IMR-90 (cell line): ENCODE data around the gene KLK8.

ENCODE experiments used
- CEBPB ChIP-seq: IDR thresholded peaks from 2 replicates; pipeline ENCODE4 v1.6.1; 2012; ENCODE audit warnings: low read depth, low read length, improper control_type of control experiment
- CTCF ChIP-seq: conservative IDR thresholded peaks from 2 replicates; pipeline ENCODE4 v1.5.1; 2012; ENCODE audit warnings: mild to moderate bottlenecking, low read depth, low read length, improper control_type of control experiment
- MAZ ChIP-seq: IDR thresholded peaks from 2 replicates; pipeline ENCODE4 v1.6.1; 2012; ENCODE audit warnings: low read depth, mild to moderate bottlenecking, low read length, improper control_type of control experiment, moderate library complexity, borderline replicate concordance
- POLR2A ChIP-seq: IDR thresholded peaks from 2 replicates; pipeline ENCODE4 v1.6.1; 2012; ENCODE audit warnings: mild to moderate bottlenecking, low read depth, low read length
- RCOR1 ChIP-seq: IDR thresholded peaks from 2 replicates; pipeline ENCODE4 v1.6.1; 2012; ENCODE audit warnings: mild to moderate bottlenecking, low read length, improper control_type of control experiment; ENCODE audit not compliant: insufficient replicate concordance
- USF2 ChIP-seq: fragments of 150-350 bp; IDR thresholded peaks from 2 replicates; pipeline ENCODE4 v1.6.1; 2017; ENCODE audit warnings: mild to moderate bottlenecking, antibody characterized with exemption, low read length, low read depth

GRCh38 chr19:51031220-51031879, 29.9 kb upstream of the KLK8 start:
- TF ChIP-seq CTCF, result no peak
- no peak for TF ChIP-seq POLR2A
- no peak for TF ChIP-seq RCOR1
- no peak for TF ChIP-seq CEBPB
- TF ChIP-seq MAZ, result no peak
- TF ChIP-seq USF2, result no peak
